Mesodermal cell (in vitro differentiated cells): Measurements from ENCODE around the gene PPP2R2C.

Experiments used
- H3K27ac ChIP-seq: 2 replicates; pipeline ENCODE4 v1.7.0; 2013; ENCODE audit warnings: mild to moderate bottlenecking, low read depth, low read length, moderate library complexity; ENCODE audit not compliant: severe bottlenecking
- H3K36me3 ChIP-seq: 2 replicates; pipeline ENCODE4 v1.7.1; 2013; ENCODE audit warnings: mild to moderate bottlenecking, low read length, moderate library complexity; ENCODE audit not compliant: control insufficient read depth, insufficient read depth
- H3K4me1 ChIP-seq: one replicate; pipeline ENCODE4 v1.7.1; 2013; ENCODE audit warnings: mild to moderate bottlenecking, low read length; ENCODE audit not compliant: insufficient read depth, control insufficient read depth, poor library complexity, severe bottlenecking
- H3K4me3 ChIP-seq: 2 replicates; pipeline ENCODE4 v1.7.0; 2013; ENCODE audit warnings: low read length, control low read depth, mild to moderate bottlenecking; ENCODE audit not compliant: insufficient read depth, poor library complexity, severe bottlenecking; ENCODE audit errors: extremely low read depth
- H3K9me3 ChIP-seq: 2 replicates; pipeline ENCODE4 v1.7.1; 2013; ENCODE audit warnings: mild to moderate bottlenecking, low read length, moderate library complexity; ENCODE audit not compliant: control insufficient read depth
- WGBS, 2 experiments: methylation state at CpG; one replicate each; pipeline ENCODE4 v1.1.5; 2013; ENCODE audit warnings: missing lambda C conversion rate in 2 of 2; ENCODE audit not compliant: insufficient coverage in 2 of 2; 5-methylcytosine and 5-hydroxymethylcytosine counted together

Gene PPP2R2C

GRCh38 chr4:6279582-6280289, 192.7 kb downstream of the PPP2R2C start:
- Histone ChIP-seq H3K36me3 (peaks cover 19% of the 10 kb centered on the region), H3K4me1 (peaks cover 2% of the 10 kb centered on the region), H3K9me3 (no peaks in the 10 kb centered on the region), H3K4me3 (no peak overlapping the region), H3K27ac (no peak overlapping the region)
- 93 to 97% methylated on average over 13 of the region's 14 CpGs for WGBS, 2 experiments

- Histone ChIP-seq H3K27ac (no peak overlapping the region), H3K36me3 (peaks cover 19% of the 10 kb centered on the region), H3K4me1 (peaks cover 4% of the 10 kb centered on the region), H3K4me3 (no peak overlapping the region), H3K9me3 (no peaks in the 10 kb centered on the region)
- 82 to 93% methylated on average over 9 to 10 of the region's 10 CpGs for WGBS, 2 experiments
These were observed 193.6 kb downstream of the PPP2R2C start for GRCh38 chr4:6278801-6279197.

GRCh38 chr4:6277935-6278800, 194.2 kb downstream of the PPP2R2C start:
- WGBS, 2 experiments: 95 to 98% methylated on average over 19 to 21 of the region's 21 CpGs
- H3K27ac ChIP-seq: no peak overlapping the region

GRCh38 chr4:6277139-6277802, 195.1 kb downstream of the PPP2R2C start:
- H3K9me3 ChIP-seq: no peaks in the 10 kb centered on the region
- no peak overlapping the region for H3K4me3 ChIP-seq
- peaks cover 11% of the 10 kb centered on the region for H3K36me3 ChIP-seq
- H3K4me1 ChIP-seq: peaks cover 19% of the 10 kb centered on the region
- H3K27ac ChIP-seq: no peak overlapping the region
- 92 to 93% methylated on average over 19 to 24 of the region's 24 CpGs for WGBS, 2 experiments

More at GRCh38 chr4:6277935-6278800, 194.2 kb downstream of the PPP2R2C start:
- Histone ChIP-seq H3K36me3 (peaks cover 17% of the 10 kb centered on the region), H3K4me3 (no peak overlapping the region), H3K9me3 (no peaks in the 10 kb centered on the region), H3K4me1 (peaks cover 10% of the 10 kb centered on the region)

GRCh38 chr4:6275898-6276806, 196.3 kb downstream of the PPP2R2C start:
- Histone ChIP-seq H3K36me3 (peaks cover 9% of the 10 kb centered on the region), H3K27ac (no peak overlapping the region), H3K4me3 (no peak overlapping the region), H3K4me1 (peaks cover 21% of the 10 kb centered on the region), H3K9me3 (no peaks in the 10 kb centered on the region)
- 88 to 92% methylated on average over 15 to 17 of the region's 22 CpGs for WGBS, 2 experiments

- Histone ChIP-seq H3K9me3 (no peaks in the 10 kb centered on the region), H3K4me1 (peaks cover 27% of the 10 kb centered on the region), H3K27ac (no peak overlapping the region), H3K36me3 (peaks cover 9% of the 10 kb centered on the region), H3K4me3 (no peak overlapping the region)
- 90 to 95% methylated on average over 8 of the region's 10 CpGs for WGBS, 2 experiments
These were observed 197.1 kb downstream of the PPP2R2C start for GRCh38 chr4:6275351-6275750.

- Histone ChIP-seq H3K4me3 (no peak overlapping the region), H3K27ac (peak overlapping the region; percentile 79), H3K9me3 (no peaks in the 10 kb centered on the region), H3K36me3 (peaks cover 4% of the 10 kb centered on the region), H3K4me1 (peaks cover 32% of the 10 kb centered on the region)
- WGBS, 2 experiments: 100% methylated on average over 1 of the region's 1 CpG; no CpG with 5 or more reads in 1 of the 2 experiments
These were observed 198.8 kb downstream of the PPP2R2C start for GRCh38 chr4:6273661-6273990.

GRCh38 chr4:6272863-6273660, 199.4 kb downstream of the PPP2R2C start:
- Histone ChIP-seq H3K9me3 (no peaks in the 10 kb centered on the region), H3K4me1 (peaks cover 30% of the 10 kb centered on the region), H3K4me3 (no peak overlapping the region), H3K36me3 (peaks cover 1% of the 10 kb centered on the region), H3K27ac (peak overlapping the region; percentile 79)
- 86% methylated on average over 13 to 15 of the region's 15 CpGs for WGBS, 2 experiments

- H3K27ac ChIP-seq: no peak overlapping the region
- 85 to 89% methylated on average over 13 to 15 of the region's 15 CpGs for WGBS, 2 experiments
These were observed 200.5 kb downstream of the PPP2R2C start for GRCh38 chr4:6271701-6272465.

More at GRCh38 chr4:6271701-6272465, 200.5 kb downstream of the PPP2R2C start:
- H3K4me1 ChIP-seq: peaks cover 39% of the 10 kb centered on the region
- H3K4me3 ChIP-seq: no peak overlapping the region
- no peaks in the 10 kb centered on the region for H3K9me3 ChIP-seq
- no peaks in the 10 kb centered on the region for H3K36me3 ChIP-seq
